ENCODE measurements around the gene CCNJL. TPM values are rescaled to one million over a fixed set of nuclear protein-coding genes. Genes with fewer than 3 reads are reported as not detected.

Gene CCNJL
- total and polyA plus RNA-seq, 2 experiments from 2014 or later = 28.4 to 29.2 TPM

DNA sequence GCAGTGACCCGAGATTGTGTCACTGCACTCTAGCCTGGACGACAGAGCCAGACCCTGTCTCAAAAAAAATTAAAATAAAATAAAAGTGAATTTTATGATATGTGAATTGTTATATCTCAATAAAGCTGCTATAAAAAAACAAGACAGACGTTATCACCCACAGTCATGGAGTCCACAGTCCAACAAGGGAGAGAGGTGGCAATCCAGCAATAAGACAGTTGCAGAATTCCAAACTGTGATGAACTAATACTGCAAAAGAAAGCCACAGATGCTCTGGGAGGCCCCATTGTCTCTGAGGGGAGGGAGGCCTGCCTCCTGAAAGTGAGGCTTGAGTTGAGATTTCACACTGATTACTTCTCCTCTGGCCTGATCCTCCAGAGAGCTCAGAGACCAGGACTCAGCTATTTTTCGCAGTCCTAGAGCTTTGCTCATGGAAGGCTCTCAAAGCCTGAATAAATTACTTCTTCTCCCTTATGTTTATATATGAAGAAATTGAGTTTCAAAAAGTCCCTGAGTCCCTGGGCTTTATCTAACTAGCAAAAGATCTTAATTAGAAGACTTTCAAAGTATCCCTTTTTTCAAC lies 28.0 kb downstream of the CCNJL start:
- no peak overlapping the region for H2AFZ ChIP-seq
- H3K27ac ChIP-seq (ENCODE audit: low read depth) = no peak overlapping the region
- Mint-ChIP-seq H3K36me3 (ENCODE audit: low read depth) (peaks cover 30% of the 10 kb centered on the region), H3K27me3 (ENCODE audit: insufficient read depth, low read depth, poor library complexity) (peaks cover 2% of the 10 kb centered on the region), H3K9me3 (peaks cover 4% of the 10 kb centered on the region; the same call in 1 of the 3 replicates), H3K27ac (no peak overlapping the region), H3K4me1 (peaks cover 65% of the 10 kb centered on the region), H3K4me3 (no peak overlapping the region)
- no peaks in the 10 kb centered on the region; the same call in 1 of the 2 replicates for H3K9me2 ChIP-seq (ENCODE audit: insufficient read depth)
- H3K27me3 ChIP-seq (ENCODE audit: insufficient read depth) = no peaks in the 10 kb centered on the region
- peaks cover 15% of the 10 kb centered on the region for H3F3A ChIP-seq (replicated peaks; ENCODE audit: low read depth)
- no peak overlapping the region for H3K4me3 ChIP-seq
- ATAC-seq = no peak
- TF ChIP-seq, protein P1, sequence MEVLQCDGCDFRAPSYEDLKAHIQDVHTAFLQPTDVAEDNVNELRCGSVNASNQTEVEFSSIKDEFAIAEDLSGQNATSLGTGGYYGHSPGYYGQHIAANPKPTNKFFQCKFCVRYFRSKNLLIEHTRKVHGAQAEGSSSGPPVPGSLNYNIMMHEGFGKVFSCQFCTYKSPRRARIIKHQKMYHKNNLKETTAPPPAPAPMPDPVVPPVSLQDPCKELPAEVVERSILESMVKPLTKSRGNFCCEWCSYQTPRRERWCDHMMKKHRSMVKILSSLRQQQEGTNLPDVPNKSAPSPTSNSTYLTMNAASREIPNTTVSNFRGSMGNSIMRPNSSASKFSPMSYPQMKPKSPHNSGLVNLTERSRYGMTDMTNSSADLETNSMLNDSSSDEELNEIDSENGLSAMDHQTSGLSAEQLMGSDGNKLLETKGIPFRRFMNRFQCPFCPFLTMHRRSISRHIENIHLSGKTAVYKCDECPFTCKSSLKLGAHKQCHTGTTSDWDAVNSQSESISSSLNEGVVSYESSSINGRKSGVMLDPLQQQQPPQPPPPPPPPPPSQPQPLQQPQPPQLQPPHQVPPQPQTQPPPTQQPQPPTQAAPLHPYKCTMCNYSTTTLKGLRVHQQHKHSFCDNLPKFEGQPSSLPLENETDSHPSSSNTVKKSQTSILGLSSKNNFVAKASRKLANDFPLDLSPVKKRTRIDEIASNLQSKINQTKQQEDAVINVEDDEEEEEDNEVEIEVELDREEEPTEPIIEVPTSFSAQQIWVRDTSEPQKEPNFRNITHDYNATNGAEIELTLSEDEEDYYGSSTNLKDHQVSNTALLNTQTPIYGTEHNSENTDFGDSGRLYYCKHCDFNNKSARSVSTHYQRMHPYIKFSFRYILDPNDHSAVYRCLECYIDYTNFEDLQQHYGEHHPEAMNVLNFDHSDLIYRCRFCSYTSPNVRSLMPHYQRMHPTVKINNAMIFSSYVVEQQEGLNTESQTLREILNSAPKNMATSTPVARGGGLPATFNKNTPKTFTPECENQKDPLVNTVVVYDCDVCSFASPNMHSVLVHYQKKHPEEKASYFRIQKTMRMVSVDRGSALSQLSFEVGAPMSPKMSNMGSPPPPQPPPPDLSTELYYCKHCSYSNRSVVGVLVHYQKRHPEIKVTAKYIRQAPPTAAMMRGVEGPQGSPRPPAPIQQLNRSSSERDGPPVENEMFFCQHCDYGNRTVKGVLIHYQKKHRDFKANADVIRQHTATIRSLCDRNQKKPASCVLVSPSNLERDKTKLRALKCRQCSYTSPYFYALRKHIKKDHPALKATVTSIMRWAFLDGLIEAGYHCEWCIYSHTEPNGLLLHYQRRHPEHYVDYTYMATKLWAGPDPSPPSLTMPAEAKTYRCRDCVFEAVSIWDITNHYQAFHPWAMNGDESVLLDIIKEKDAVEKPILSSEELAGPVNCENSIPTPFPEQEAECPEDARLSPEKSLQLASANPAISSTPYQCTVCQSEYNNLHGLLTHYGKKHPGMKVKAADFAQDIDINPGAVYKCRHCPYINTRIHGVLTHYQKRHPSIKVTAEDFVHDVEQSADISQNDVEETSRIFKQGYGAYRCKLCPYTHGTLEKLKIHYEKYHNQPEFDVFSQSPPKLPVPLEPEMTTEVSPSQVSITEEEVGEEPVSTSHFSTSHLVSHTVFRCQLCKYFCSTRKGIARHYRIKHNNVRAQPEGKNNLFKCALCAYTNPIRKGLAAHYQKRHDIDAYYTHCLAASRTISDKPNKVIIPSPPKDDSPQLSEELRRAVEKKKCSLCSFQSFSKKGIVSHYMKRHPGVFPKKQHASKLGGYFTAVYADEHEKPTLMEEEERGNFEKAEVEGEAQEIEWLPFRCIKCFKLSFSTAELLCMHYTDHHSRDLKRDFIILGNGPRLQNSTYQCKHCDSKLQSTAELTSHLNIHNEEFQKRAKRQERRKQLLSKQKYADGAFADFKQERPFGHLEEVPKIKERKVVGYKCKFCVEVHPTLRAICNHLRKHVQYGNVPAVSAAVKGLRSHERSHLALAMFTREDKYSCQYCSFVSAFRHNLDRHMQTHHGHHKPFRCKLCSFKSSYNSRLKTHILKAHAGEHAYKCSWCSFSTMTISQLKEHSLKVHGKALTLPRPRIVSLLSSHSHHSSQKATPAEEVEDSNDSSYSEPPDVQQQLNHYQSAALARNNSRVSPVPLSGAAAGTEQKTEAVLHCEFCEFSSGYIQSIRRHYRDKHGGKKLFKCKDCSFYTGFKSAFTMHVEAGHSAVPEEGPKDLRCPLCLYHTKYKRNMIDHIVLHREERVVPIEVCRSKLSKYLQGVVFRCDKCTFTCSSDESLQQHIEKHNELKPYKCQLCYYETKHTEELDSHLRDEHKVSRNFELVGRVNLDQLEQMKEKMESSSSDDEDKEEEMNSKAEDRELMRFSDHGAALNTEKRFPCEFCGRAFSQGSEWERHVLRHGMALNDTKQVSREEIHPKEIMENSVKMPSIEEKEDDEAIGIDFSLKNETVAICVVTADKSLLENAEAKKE (CRISPR knock-in tag; IDR thresholded peaks at IDR 0.05) = no peak
- TF ChIP-seq POLR2AphosphoS5 (IDR thresholded peaks at IDR 0.05; ENCODE audit: low read depth) (no peak), CREB1 (CRISPR knock-in tag; IDR thresholded peaks at IDR 0.05; ENCODE audit: low read depth) (no peak), STAT1 (IDR thresholded peaks at IDR 0.05; ENCODE audit: unreplicated experiment) (no peak), NANOG (IDR thresholded peaks at IDR 0.05; ENCODE audit: borderline replicate concordance) (no peak), EZH2phosphoT487 (IDR thresholded peaks at IDR 0.05; ENCODE audit: unreplicated experiment) (no peak)
- TF ChIP-seq, protein P2, sequence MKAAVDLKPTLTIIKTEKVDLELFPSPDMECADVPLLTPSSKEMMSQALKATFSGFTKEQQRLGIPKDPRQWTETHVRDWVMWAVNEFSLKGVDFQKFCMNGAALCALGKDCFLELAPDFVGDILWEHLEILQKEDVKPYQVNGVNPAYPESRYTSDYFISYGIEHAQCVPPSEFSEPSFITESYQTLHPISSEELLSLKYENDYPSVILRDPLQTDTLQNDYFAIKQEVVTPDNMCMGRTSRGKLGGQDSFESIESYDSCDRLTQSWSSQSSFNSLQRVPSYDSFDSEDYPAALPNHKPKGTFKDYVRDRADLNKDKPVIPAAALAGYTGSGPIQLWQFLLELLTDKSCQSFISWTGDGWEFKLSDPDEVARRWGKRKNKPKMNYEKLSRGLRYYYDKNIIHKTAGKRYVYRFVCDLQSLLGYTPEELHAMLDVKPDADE (IDR thresholded peaks at IDR 0.05) = no peak
- TF ChIP-seq, protein P3, sequence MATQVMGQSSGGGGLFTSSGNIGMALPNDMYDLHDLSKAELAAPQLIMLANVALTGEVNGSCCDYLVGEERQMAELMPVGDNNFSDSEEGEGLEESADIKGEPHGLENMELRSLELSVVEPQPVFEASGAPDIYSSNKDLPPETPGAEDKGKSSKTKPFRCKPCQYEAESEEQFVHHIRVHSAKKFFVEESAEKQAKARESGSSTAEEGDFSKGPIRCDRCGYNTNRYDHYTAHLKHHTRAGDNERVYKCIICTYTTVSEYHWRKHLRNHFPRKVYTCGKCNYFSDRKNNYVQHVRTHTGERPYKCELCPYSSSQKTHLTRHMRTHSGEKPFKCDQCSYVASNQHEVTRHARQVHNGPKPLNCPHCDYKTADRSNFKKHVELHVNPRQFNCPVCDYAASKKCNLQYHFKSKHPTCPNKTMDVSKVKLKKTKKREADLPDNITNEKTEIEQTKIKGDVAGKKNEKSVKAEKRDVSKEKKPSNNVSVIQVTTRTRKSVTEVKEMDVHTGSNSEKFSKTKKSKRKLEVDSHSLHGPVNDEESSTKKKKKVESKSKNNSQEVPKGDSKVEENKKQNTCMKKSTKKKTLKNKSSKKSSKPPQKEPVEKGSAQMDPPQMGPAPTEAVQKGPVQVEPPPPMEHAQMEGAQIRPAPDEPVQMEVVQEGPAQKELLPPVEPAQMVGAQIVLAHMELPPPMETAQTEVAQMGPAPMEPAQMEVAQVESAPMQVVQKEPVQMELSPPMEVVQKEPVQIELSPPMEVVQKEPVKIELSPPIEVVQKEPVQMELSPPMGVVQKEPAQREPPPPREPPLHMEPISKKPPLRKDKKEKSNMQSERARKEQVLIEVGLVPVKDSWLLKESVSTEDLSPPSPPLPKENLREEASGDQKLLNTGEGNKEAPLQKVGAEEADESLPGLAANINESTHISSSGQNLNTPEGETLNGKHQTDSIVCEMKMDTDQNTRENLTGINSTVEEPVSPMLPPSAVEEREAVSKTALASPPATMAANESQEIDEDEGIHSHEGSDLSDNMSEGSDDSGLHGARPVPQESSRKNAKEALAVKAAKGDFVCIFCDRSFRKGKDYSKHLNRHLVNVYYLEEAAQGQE (IDR thresholded peaks at IDR 0.05; ENCODE audit: unreplicated experiment) = no peak
- TF ChIP-seq, protein P4, sequence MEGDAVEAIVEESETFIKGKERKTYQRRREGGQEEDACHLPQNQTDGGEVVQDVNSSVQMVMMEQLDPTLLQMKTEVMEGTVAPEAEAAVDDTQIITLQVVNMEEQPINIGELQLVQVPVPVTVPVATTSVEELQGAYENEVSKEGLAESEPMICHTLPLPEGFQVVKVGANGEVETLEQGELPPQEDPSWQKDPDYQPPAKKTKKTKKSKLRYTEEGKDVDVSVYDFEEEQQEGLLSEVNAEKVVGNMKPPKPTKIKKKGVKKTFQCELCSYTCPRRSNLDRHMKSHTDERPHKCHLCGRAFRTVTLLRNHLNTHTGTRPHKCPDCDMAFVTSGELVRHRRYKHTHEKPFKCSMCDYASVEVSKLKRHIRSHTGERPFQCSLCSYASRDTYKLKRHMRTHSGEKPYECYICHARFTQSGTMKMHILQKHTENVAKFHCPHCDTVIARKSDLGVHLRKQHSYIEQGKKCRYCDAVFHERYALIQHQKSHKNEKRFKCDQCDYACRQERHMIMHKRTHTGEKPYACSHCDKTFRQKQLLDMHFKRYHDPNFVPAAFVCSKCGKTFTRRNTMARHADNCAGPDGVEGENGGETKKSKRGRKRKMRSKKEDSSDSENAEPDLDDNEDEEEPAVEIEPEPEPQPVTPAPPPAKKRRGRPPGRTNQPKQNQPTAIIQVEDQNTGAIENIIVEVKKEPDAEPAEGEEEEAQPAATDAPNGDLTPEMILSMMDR (conservative IDR thresholded peaks at IDR 0.05; ENCODE audit: low read depth in 2 of 2) = no peak
- H3K4me2 ChIP-seq = no peak overlapping the region
- DNase-seq (ENCODE audit: low spot score) = no peak
- H3K36me3 ChIP-seq (ENCODE audit: insufficient read depth) = 0 out of 2 replicates have a peak, but pooled peaks cover 3% of the 10 kb centered on the region
- no peaks in the 10 kb centered on the region; the same call in 1 of the 2 replicates for H4K20me1 ChIP-seq (replicated peaks; ENCODE audit: insufficient read depth)
- H3K79me2 ChIP-seq (replicated peaks; ENCODE audit: insufficient read depth) = peaks cover 54% of the 10 kb centered on the region
- H3K4me1 ChIP-seq (ENCODE audit: insufficient read depth) = peaks cover 28% of the 10 kb centered on the region
